H1 (cell line): ENCODE results near the gene USP38. TPM values are rescaled to one million over a fixed set of nuclear protein-coding genes. Genes with fewer than 3 reads are reported as not detected.

ENCODE experiments used
- CTCF ChIA-PET: fragments of 300-600 bp; sonication (Branson Sonifier 250); formaldehyde crosslinking; loops from one replicate; lab custom pipeline; 2021; ENCODE audit not compliant: partially characterized antibody; lab: Charles Lee
- POLR2A ChIA-PET: fragments of 300-600 bp; sonication (Branson Sonifier 250); formaldehyde crosslinking; loops from one replicate; lab custom pipeline; 2021; ENCODE audit warnings: inconsistent platforms; ENCODE audit not compliant: partially characterized antibody; lab: Charles Lee
- DNase-seq, 2 experiments: peaks; one replicate each; pipeline versions ENCODE4 v3.0.0 to v3.0.0-alpha.2; 2010 to 2022; ENCODE audit warnings: low spot score in 2 of 2, low read depth in 1 of 2, mixed read lengths in 1 of 2
- FAIRE-seq: peaks from 2 replicates; lab custom pipeline; 2011; peaks lifted over from hg19 to GRCh38; lab: Jason Lieb, UNC
- H2AFZ ChIP-seq: 2 replicates; pipeline ENCODE4 v1.8.1; 2012; ENCODE audit warnings: low read length, inconsistent platforms
- H2AK5ac ChIP-seq: 2 replicates; pipeline ENCODE4 v1.6.1; 2013; ENCODE audit warnings: low read depth, low read length
- H2BK120ac ChIP-seq: replicated peaks from 2 replicates; pipeline ENCODE3; 2013; ENCODE audit warnings: low read depth, low read length, inconsistent platforms
- H2BK12ac ChIP-seq: 2 replicates; pipeline ENCODE4 v1.6.1; 2013; ENCODE audit warnings: low read depth, low read length
- H2BK15ac ChIP-seq: 2 replicates; pipeline ENCODE4 v1.6.1; 2013; ENCODE audit warnings: low read length
- H2BK20ac ChIP-seq: 2 replicates; pipeline ENCODE4 v1.6.1; 2013; ENCODE audit warnings: low read length
- H2BK5ac ChIP-seq: 2 replicates; pipeline ENCODE4 v1.6.1; 2013; ENCODE audit warnings: low read depth, low read length
- H3K14ac ChIP-seq: 2 replicates; pipeline ENCODE4 v1.6.1; 2013; ENCODE audit warnings: inconsistent platforms; ENCODE audit not compliant: insufficient read length
- H3K18ac ChIP-seq: 2 replicates; pipeline ENCODE4 v1.6.1; 2013; ENCODE audit warnings: low read length; ENCODE audit errors: extremely low read depth
- H3K23ac ChIP-seq: 2 replicates; pipeline ENCODE4 v1.6.1; 2013; ENCODE audit warnings: inconsistent platforms; ENCODE audit not compliant: insufficient read length
- H3K23me2 ChIP-seq: 2 replicates; pipeline ENCODE4 v1.6.1; 2013; ENCODE audit warnings: low read depth, low read length
- H3K27ac ChIP-seq: 2 replicates; pipeline ENCODE4 v1.6.1; 2011; ENCODE audit warnings: low read depth, low read length, inconsistent platforms
- H3K27me3 ChIP-seq, 4 experiments: replicated peaks in 1 of 4; 1 replicate in 1 of 4; 2 replicates in 3 of 4; pipeline versions ENCODE4 v1.6.1 to v1.8.1; 2011 to 2013; ENCODE audit warnings: low read length in 3 of 4, mild to moderate bottlenecking in 3 of 4, inconsistent platforms in 2 of 4, mixed read lengths in 2 of 4, moderate library complexity in 1 of 4; ENCODE audit not compliant: control insufficient read depth in 3 of 4, insufficient read depth in 3 of 4; ENCODE audit errors: extremely low read depth in 1 of 4
- H3K36me3 ChIP-seq, 4 experiments: 2 replicates each; pipeline versions ENCODE4 v1.6.1 to v1.8.1; 2011 to 2013; ENCODE audit warnings: mild to moderate bottlenecking in 4 of 4, low read length in 3 of 4, moderate library complexity in 2 of 4, control low read depth in 1 of 4, inconsistent platforms in 1 of 4; ENCODE audit not compliant: insufficient read depth in 4 of 4, control insufficient read depth in 2 of 4
- H3K4ac ChIP-seq: replicated peaks from 2 replicates; pipeline ENCODE3; 2013; ENCODE audit warnings: low read length, low read depth, mixed read lengths, inconsistent platforms; ENCODE audit not compliant: insufficient read length
- H3K4me1 ChIP-seq, 4 experiments: replicated peaks in 1 of 4; 1 replicate in 1 of 4; 2 replicates in 3 of 4; pipeline versions ENCODE4 v1.6.1 to v1.8.1; 2011 to 2013; ENCODE audit warnings: low read length in 3 of 4, inconsistent platforms in 2 of 4, mixed read lengths in 1 of 4; ENCODE audit not compliant: insufficient read depth in 4 of 4, control insufficient read depth in 3 of 4
- H3K4me2 ChIP-seq, 2 experiments: 2 replicates each; pipeline versions ENCODE4 v1.6.1 to v1.8.1; 2011 to 2013; ENCODE audit warnings: low read depth in 2 of 2, low read length in 2 of 2, control low read depth in 1 of 2, inconsistent platforms in 1 of 2, mild to moderate bottlenecking in 1 of 2; ENCODE audit not compliant: insufficient read depth in 1 of 2
- H3K4me3 ChIP-seq, 4 experiments: fragments of 200-600, 300-600 bp in 1 of 4; sonication (generic), shearing (Covaris generic), sonication (Bioruptor Twin) in 1 of 4; 2 replicates each; pipeline versions ENCODE4 v1.5.1 to v1.8.1; 2011 to 2016; ENCODE audit warnings: low read length in 4 of 4, low read depth in 3 of 4, control low read depth in 2 of 4, inconsistent platforms in 2 of 4, mild to moderate bottlenecking in 2 of 4, mixed read lengths in 1 of 4, moderate library complexity in 1 of 4; ENCODE audit not compliant: insufficient read depth in 2 of 4; ENCODE audit errors: extremely low read depth in 1 of 4
- H3K56ac ChIP-seq: replicated peaks from 2 replicates; pipeline ENCODE3; 2013; ENCODE audit warnings: low read depth, mild to moderate bottlenecking, mixed read lengths, low read length, inconsistent platforms; ENCODE audit not compliant: insufficient read length
- H3K79me1 ChIP-seq: 2 replicates; pipeline ENCODE4 v1.6.1; 2013; ENCODE audit warnings: low read depth, low read length, control low read depth
- H3K79me2 ChIP-seq, 2 experiments: 2 replicates each; pipeline versions ENCODE4 v1.6.1 to v1.8.1; 2012 to 2013; ENCODE audit warnings: low read length in 2 of 2, mild to moderate bottlenecking in 2 of 2, inconsistent platforms in 1 of 2; ENCODE audit not compliant: insufficient read depth in 2 of 2, control insufficient read depth in 1 of 2
- H3K9ac ChIP-seq, 4 experiments: replicated peaks in 1 of 4; 1 replicate in 1 of 4; 2 replicates in 3 of 4; pipeline versions ENCODE4 v1.6.1 to v1.8.1; 2011 to 2013; ENCODE audit warnings: low read depth in 3 of 4, low read length in 3 of 4, control low read depth in 2 of 4, mild to moderate bottlenecking in 2 of 4, moderate library complexity in 2 of 4, inconsistent platforms in 1 of 4; ENCODE audit errors: extremely low read depth in 1 of 4
- H3K9me3 ChIP-seq, 2 experiments: 2 replicates each; pipeline versions ENCODE4 v1.6.1 to v1.8.1; 2012 to 2013; ENCODE audit warnings: mild to moderate bottlenecking in 2 of 2, moderate library complexity in 2 of 2, control low read depth in 1 of 2, inconsistent platforms in 1 of 2, low read depth in 1 of 2, low read length in 1 of 2, mixed read lengths in 1 of 2; ENCODE audit not compliant: insufficient read depth in 2 of 2
- H4K20me1 ChIP-seq, 2 experiments: replicated peaks in 1 of 2; 2 replicates each; pipeline versions ENCODE3 to v1.8.1; 2011 to 2013; ENCODE audit warnings: inconsistent platforms in 2 of 2, low read length in 2 of 2, mild to moderate bottlenecking in 1 of 2; ENCODE audit not compliant: insufficient read depth in 2 of 2, control insufficient read depth in 1 of 2
- H4K5ac ChIP-seq: 2 replicates; pipeline ENCODE4 v1.6.1; 2013; ENCODE audit warnings: low read length, low read depth, mixed read lengths, inconsistent platforms; ENCODE audit not compliant: insufficient read length
- H4K8ac ChIP-seq: 2 replicates; pipeline ENCODE4 v1.8.0; 2013; ENCODE audit warnings: mild to moderate bottlenecking, moderate library complexity, low read length, inconsistent platforms; ENCODE audit not compliant: insufficient read depth; ENCODE audit errors: extremely low read depth
- H4K91ac ChIP-seq: replicated peaks from 2 replicates; pipeline ENCODE3; 2013; ENCODE audit warnings: low read length, mixed read lengths, inconsistent platforms; ENCODE audit not compliant: insufficient read length
- CEBPB ChIP-seq: IDR thresholded peaks from 2 replicates; pipeline ENCODE4 v1.6.1; 2012; ENCODE audit warnings: low read depth, low read length
- EZH2 ChIP-seq: fragments of 200-600 bp; sonication (generic); IDR thresholded peaks from 2 replicates; pipeline ENCODE4 v1.7.1; 2012; ENCODE audit warnings: low read depth, mild to moderate bottlenecking, moderate library complexity, low read length, inconsistent platforms; ENCODE audit not compliant: severe bottlenecking
- GTF2F1 ChIP-seq: IDR thresholded peaks from 2 replicates; pipeline ENCODE4 v1.6.1; 2012; ENCODE audit warnings: low read depth, low read length, improper control_type of control experiment, borderline replicate concordance
- KDM1A ChIP-seq: fragments of 200-600, 300-600 bp; sonication (generic); IDR thresholded peaks from 2 replicates; pipeline ENCODE4 v1.7.1; 2016; ENCODE audit warnings: mild to moderate bottlenecking, low read length, borderline replicate concordance
- MAX ChIP-seq: IDR thresholded peaks from 2 replicates; pipeline ENCODE4 v1.6.1; 2012; ENCODE audit warnings: inconsistent platforms
- POU5F1 ChIP-seq: IDR thresholded peaks from 2 replicates; pipeline ENCODE4 v1.6.1; 2011; ENCODE audit warnings: low read depth, mild to moderate bottlenecking, low read length, moderate library complexity
- RFX5 ChIP-seq: IDR thresholded peaks from 2 replicates; pipeline ENCODE4 v1.6.1; 2011; ENCODE audit warnings: low read depth, low read length, improper control_type of control experiment, borderline replicate concordance
- SP1 ChIP-seq: IDR thresholded peaks from 2 replicates; pipeline ENCODE4 v1.6.1; 2011; ENCODE audit warnings: low read depth, low read length
- SP4 ChIP-seq: IDR thresholded peaks from 2 replicates; pipeline ENCODE4 v1.6.1; 2012; ENCODE audit warnings: low read length, inconsistent platforms
- TCF12 ChIP-seq: IDR thresholded peaks from 2 replicates; pipeline ENCODE4 v1.6.1; 2011; ENCODE audit warnings: low read depth, mild to moderate bottlenecking, low read length
- TEAD4 ChIP-seq: IDR thresholded peaks from 2 replicates; pipeline ENCODE4 v1.6.1; 2012; ENCODE audit warnings: low read depth, low read length, inconsistent platforms, mixed read lengths
- WGBS, 2 experiments: shearing (Covaris generic) in 1 of 2; methylation state at CpG; one replicate each; pipeline versions ENCODE4 v1.1.6 to v1.1.7; 2013 to 2015; ENCODE audit warnings: low lambda C conversion rate in 2 of 2, mixed read lengths in 2 of 2, inconsistent platforms in 1 of 2, low coverage in 1 of 2, missing lambda C conversion rate in 1 of 2; ENCODE audit not compliant: insufficient replicate concordance in 2 of 2, insufficient coverage in 1 of 2, insufficient read length in 1 of 2; ENCODE audit errors: extremely low coverage in 1 of 2, missing lambda C conversion rate in 1 of 2; 5-methylcytosine and 5-hydroxymethylcytosine counted together
- polyA plus RNA-seq, 7 experiments: library from polyadenylated mRNA; depleted of rRNA in 3 of 7; stranded (reverse) in 5 of 7; unstranded in 2 of 7; fragments of >200 nt in 5 of 7; fragments of 200-250 nt in 2 of 7; gene quantifications; 1 replicate in 5 of 7; 2 replicates in 1 of 7; 4 replicates in 1 of 7; pipeline versions ENCODE4 v1.2.1 to v1.2.3, GENCODE V29; 2011 to 2013; ENCODE audit warnings: missing spikeins in 2 of 7, mixed read lengths in 2 of 7
- total RNA-seq: library from RNA; stranded (reverse); fragmentation: NEBNext Ultra II Directional; extraction: Animal tissue kit (Norgen Biotek cat#: 25700); gene quantifications from 2 replicates; pipeline ENCODE4 v1.2.1, GENCODE V29; 2021
- TF ChIP-seq, protein P1 (sequence below): IDR thresholded peaks from 2 replicates; pipeline ENCODE4 v1.6.1; 2011; ENCODE audit warnings: low read length, improper control_type of control experiment
- TF ChIP-seq, protein P2 (sequence below): IDR thresholded peaks from 2 replicates; pipeline ENCODE4 v1.6.1; 2011; ENCODE audit warnings: low read depth, mild to moderate bottlenecking, low read length; ENCODE audit not compliant: insufficient read depth

USP38 gene
- total and polyA plus RNA-seq, 2 of the 8 experiments (the other 6 are each of a cell fraction or from before 2014, with no cell fraction given): 3.2 to 10.5 TPM

DNA sequence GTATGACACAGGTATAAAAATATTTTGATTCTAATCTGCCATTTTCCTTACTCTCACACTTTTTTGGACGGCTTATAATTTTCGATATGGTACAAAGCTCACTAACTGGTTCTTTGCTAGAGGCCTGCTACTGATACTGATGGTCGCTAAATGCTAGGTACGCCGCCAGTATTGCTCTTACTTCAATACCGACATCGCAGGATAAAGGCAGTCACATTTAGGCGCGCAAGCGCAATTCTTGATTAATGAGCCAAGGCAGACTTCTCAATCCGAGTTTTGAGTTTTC, 557 bp upstream of the USP38 start:
- ChIA-PET POLR2A (no interaction called here), CTCF (no interaction called here)
- H3K18ac ChIP-seq: peak overlapping the region; percentile 68; the same call in 1 of the 2 replicates
- peak overlapping the region; percentile 97; the same call in 1 of the 2 replicates for H4K8ac ChIP-seq
- no peak overlapping the region for H2AK5ac ChIP-seq
- peaks cover 0 to 10% (median 0%) of the 10 kb centered on the region in 4 experiments; a peak in 1 of 8 replicates for H3K36me3 ChIP-seq
- H3K79me1 ChIP-seq: 0 out of 2 replicates have a peak, but pooled peaks cover 6% of the 10 kb centered on the region
- peak overlapping the region; percentile 73 for H3K56ac ChIP-seq
- 2% methylated on average over 11 of the region's 11 CpGs; no CpG with 5 or more reads in 1 of the 2 experiments for WGBS, 2 experiments
- H3K27me3 ChIP-seq: no peaks in the 10 kb centered on the region
- H2BK5ac ChIP-seq: peak overlapping the region; percentile 86
- peaks cover 6 to 42% of the 10 kb centered on the region in 2 experiments; a peak in 2 of 4 replicates for H3K79me2 ChIP-seq
- no peak overlapping the region for H3K14ac ChIP-seq
- H2BK120ac ChIP-seq: peak overlapping the region; percentile 22
- no peak overlapping the region for H3K23ac ChIP-seq
- no peak overlapping the region for H4K91ac ChIP-seq
- peaks cover 10% of the 10 kb centered on the region for H3K23me2 ChIP-seq
- H2BK12ac ChIP-seq: peak overlapping the region; percentile 87; the same call in 1 of the 2 replicates
- no peak for DNase-seq
- peak overlapping the region; percentile 82 to 98 (median 88) for H3K4me3 ChIP-seq
- H3K4me1 ChIP-seq: peaks cover 0 to 2% (median 0%) of the 10 kb centered on the region in 4 experiments; a peak in 2 of 7 replicates
- peak overlapping the region; percentile 93 for H4K5ac ChIP-seq
- peaks cover 6 to 12% of the 10 kb centered on the region in 2 experiments for H4K20me1 ChIP-seq
- H3K4ac ChIP-seq: peak overlapping the region; percentile 21
- H3K9me3 ChIP-seq: no peaks in the 10 kb centered on the region
- H2AFZ ChIP-seq: peak overlapping the region; percentile 100
- peak overlapping the region; percentile 86 for H3K27ac ChIP-seq
- no peak for FAIRE-seq
- H3K4me2 ChIP-seq: peak overlapping the region; percentile 65 to 70
- no peak overlapping the region; the same call in 1 of the 2 replicates for H2BK20ac ChIP-seq
- H2BK15ac ChIP-seq: no peak overlapping the region
- peak overlapping the region; percentile 40 to 97 (median 82) for H3K9ac ChIP-seq
- no peak for TF ChIP-seq POU5F1
- TF ChIP-seq, protein P1, sequence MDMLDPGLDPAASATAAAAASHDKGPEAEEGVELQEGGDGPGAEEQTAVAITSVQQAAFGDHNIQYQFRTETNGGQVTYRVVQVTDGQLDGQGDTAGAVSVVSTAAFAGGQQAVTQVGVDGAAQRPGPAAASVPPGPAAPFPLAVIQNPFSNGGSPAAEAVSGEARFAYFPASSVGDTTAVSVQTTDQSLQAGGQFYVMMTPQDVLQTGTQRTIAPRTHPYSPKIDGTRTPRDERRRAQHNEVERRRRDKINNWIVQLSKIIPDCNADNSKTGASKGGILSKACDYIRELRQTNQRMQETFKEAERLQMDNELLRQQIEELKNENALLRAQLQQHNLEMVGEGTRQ: no peak
- no peak for TF ChIP-seq TCF12
- TF ChIP-seq EZH2: no peak
- TF ChIP-seq SP1: no peak
- TF ChIP-seq MAX: no peak
- TF ChIP-seq RFX5: no peak
- no peak for TF ChIP-seq CEBPB
- no peak for TF ChIP-seq TEAD4
- TF ChIP-seq SP4: no peak
- TF ChIP-seq, protein P2, sequence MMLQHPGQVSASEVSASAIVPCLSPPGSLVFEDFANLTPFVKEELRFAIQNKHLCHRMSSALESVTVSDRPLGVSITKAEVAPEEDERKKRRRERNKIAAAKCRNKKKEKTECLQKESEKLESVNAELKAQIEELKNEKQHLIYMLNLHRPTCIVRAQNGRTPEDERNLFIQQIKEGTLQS: no peak
- no peak for TF ChIP-seq GTF2F1
- no peak for TF ChIP-seq KDM1A
